Measurements from ENCODE around the gene PNPLA7. TPM values are rescaled to one million over a fixed set of nuclear protein-coding genes. Genes with fewer than 3 reads are reported as not detected.

Gene PNPLA7
- total RNA-seq, 1 experiment from 2014 or later: 0.77 TPM

DNA sequence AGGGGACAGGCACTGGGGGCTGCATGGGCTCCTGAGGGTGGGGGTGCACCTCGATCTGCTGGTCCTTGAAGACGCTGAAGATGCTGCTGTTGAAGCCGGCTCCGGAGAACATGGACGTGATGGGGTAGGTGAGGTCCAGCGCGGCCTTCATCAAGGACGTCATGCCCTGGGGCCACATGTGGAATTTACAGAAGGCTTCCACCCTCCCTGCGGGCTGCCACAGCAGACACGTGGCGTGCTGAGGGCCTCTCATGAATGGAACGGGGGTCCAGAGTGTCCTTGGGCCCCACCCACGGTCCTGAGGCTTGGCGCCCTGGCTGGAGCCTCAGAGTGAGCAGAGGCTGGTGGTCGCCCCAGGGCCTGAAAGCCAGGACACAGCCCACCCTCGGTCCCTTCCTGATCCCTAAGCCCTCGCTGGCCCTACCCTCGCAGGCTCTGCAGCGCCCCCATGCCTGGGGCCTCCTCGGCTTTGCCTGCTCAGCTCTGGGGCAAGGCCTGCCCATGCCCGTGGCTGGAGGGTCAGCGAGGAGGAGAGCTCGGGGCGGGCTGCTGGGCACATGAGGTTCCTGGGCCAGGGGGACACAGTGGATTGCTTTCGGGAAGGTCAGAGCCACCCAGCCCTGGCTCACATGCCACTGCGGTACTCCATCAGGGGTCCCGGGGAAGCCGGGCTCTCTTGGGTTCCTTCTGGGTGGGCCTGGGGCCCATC, 85.8 kb downstream of the PNPLA7 start:
- no peaks in the 10 kb centered on the region for H3K27me3 ChIP-seq (ENCODE audit: low read length)
- intact Hi-C loops (cut with micrococcal nuclease): no loop called here
- no peaks in the 10 kb centered on the region for H3K79me2 ChIP-seq (ENCODE audit: low read length)
- H3K4me3 ChIP-seq (ENCODE audit: low read length): no peak overlapping the region
- no TSS peak for BruUV-seq (replicated peaks)
- peaks cover 2% of the 10 kb centered on the region; the same call in 1 of the 2 replicates for H3K4me1 ChIP-seq (ENCODE audit: insufficient read depth, low read length)
- ATAC-seq (no peak), DNase-seq (no peak)
- H4K20me1 ChIP-seq (ENCODE audit: low read length): no peaks in the 10 kb centered on the region
- TF ChIP-seq EZH2 (IDR thresholded peaks at IDR 0.05; ENCODE audit: low read length, unreplicated experiment) (no peak), EZH2phosphoT487 (IDR thresholded peaks at IDR 0.05; ENCODE audit: borderline replicate concordance, low read length) (no peak)
- TF ChIP-seq, protein P1, sequence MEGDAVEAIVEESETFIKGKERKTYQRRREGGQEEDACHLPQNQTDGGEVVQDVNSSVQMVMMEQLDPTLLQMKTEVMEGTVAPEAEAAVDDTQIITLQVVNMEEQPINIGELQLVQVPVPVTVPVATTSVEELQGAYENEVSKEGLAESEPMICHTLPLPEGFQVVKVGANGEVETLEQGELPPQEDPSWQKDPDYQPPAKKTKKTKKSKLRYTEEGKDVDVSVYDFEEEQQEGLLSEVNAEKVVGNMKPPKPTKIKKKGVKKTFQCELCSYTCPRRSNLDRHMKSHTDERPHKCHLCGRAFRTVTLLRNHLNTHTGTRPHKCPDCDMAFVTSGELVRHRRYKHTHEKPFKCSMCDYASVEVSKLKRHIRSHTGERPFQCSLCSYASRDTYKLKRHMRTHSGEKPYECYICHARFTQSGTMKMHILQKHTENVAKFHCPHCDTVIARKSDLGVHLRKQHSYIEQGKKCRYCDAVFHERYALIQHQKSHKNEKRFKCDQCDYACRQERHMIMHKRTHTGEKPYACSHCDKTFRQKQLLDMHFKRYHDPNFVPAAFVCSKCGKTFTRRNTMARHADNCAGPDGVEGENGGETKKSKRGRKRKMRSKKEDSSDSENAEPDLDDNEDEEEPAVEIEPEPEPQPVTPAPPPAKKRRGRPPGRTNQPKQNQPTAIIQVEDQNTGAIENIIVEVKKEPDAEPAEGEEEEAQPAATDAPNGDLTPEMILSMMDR (conservative IDR thresholded peaks at IDR 0.05; ENCODE audit: low read depth, low read length): no peak
- POLR2A ChIA-PET (ENCODE audit: unreplicated experiment): no interaction called here
- H3K9me3 ChIP-seq (ENCODE audit: low read length): no peaks in the 10 kb centered on the region
- H3K27ac ChIP-seq (ENCODE audit: low read length): no peak overlapping the region
- H3F3A ChIP-seq (ENCODE audit: low read length, unreplicated experiment): no peaks in the 10 kb centered on the region
- no peak overlapping the region for H2AFZ ChIP-seq (ENCODE audit: low read length)
- no peak overlapping the region for H3K4me2 ChIP-seq (ENCODE audit: low read length)
- H3K9me2 ChIP-seq (replicated peaks; ENCODE audit: low read length): no peaks in the 10 kb centered on the region
- H3K9ac ChIP-seq (ENCODE audit: low read length): no peak overlapping the region
- H3K36me3 ChIP-seq (ENCODE audit: low read depth, low read length): no peaks in the 10 kb centered on the region
- CTCF ChIA-PET: no interaction called here

DNA sequence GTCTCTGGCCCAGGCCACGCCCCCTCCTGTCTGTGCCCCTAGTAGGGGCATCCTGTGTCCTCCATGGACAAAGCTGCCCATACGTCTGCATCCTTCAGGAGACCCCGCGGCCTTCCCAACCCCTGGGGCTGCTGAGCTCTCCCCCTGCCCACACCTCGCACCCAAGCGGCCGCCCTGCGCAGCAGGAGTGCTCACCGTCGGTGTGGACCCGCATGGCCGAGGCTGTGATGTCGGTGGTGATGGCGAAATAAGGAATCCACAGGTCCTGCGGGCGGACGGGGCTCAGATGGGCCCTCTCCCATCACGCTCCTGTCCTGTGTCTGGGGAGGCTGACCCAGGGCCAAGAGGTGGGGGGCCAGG, 86.3 kb downstream of the PNPLA7 start:
- Histone ChIP-seq H3K36me3 (ENCODE audit: low read depth, low read length) (no peaks in the 10 kb centered on the region), H3F3A (ENCODE audit: low read length, unreplicated experiment) (no peaks in the 10 kb centered on the region), H3K79me2 (ENCODE audit: low read length) (no peaks in the 10 kb centered on the region), H3K4me1 (ENCODE audit: insufficient read depth, low read length) (peaks cover 4% of the 10 kb centered on the region; the same call in 1 of the 2 replicates), H4K20me1 (ENCODE audit: low read length) (no peaks in the 10 kb centered on the region), H3K27ac (ENCODE audit: low read length) (no peak overlapping the region), H2AFZ (ENCODE audit: low read length) (no peak overlapping the region), H3K27me3 (ENCODE audit: low read length) (no peaks in the 10 kb centered on the region), H3K9ac (ENCODE audit: low read length) (no peak overlapping the region), H3K4me2 (ENCODE audit: low read length) (no peak overlapping the region), H3K9me3 (ENCODE audit: low read length) (no peaks in the 10 kb centered on the region), H3K9me2 (replicated peaks; ENCODE audit: low read length) (no peaks in the 10 kb centered on the region), H3K4me3 (ENCODE audit: low read length) (no peak overlapping the region)
- ATAC-seq (no peak), DNase-seq (no peak)
- intact Hi-C loops (cut with micrococcal nuclease): no loop called here
- ChIA-PET POLR2A (ENCODE audit: unreplicated experiment) (no interaction called here), CTCF (no interaction called here)
- TF ChIP-seq EZH2phosphoT487 (IDR thresholded peaks at IDR 0.05; ENCODE audit: borderline replicate concordance, low read length) (no peak), EZH2 (IDR thresholded peaks at IDR 0.05; ENCODE audit: low read length, unreplicated experiment) (no peak)
- TF ChIP-seq, protein P1 (conservative IDR thresholded peaks at IDR 0.05; ENCODE audit: low read depth, low read length): no peak
- BruUV-seq (replicated peaks): no TSS peak
